ENCODE data around the gene NVL.

- TF ChIP-seq ZNF274 (IDR thresholded peaks at IDR 0.05; ENCODE audit: low read depth, low read length) (no peak), ELF1 (IDR thresholded peaks at IDR 0.05; ENCODE audit: borderline replicate concordance, low read depth) (no peak), POLR2A (IDR thresholded peaks at IDR 0.05; ENCODE audit: borderline replicate concordance, extremely low read depth, insufficient read depth, insufficient read length) (no peak), YY1 (IDR thresholded peaks at IDR 0.05; ENCODE audit: extremely low read depth, insufficient replicate concordance, low read depth, low read length) (no peak), EGR1 (IDR thresholded peaks at IDR 0.05; ENCODE audit: low read depth) (no peak), EZH2 (IDR thresholded peaks at IDR 0.05) (no peak), CTCF (IDR thresholded peaks at IDR 0.05 in 2 of 3, conservative IDR thresholded peaks at IDR 0.05 in 1 of 3; ENCODE audit: borderline replicate concordance in 1 of 3, insufficient read depth in 1 of 3, low read depth in 2 of 3, low read length in 2 of 3) (no peak), SP1 (IDR thresholded peaks at IDR 0.05; ENCODE audit: low read depth) (no peak), ZFX (IDR thresholded peaks at IDR 0.05) (no peak), SRF (IDR thresholded peaks at IDR 0.05; ENCODE audit: low read depth) (no peak), POLR2AphosphoS5 (IDR thresholded peaks at IDR 0.05; ENCODE audit: low read depth, low read length) (no peak), CEBPB (IDR thresholded peaks at IDR 0.05; ENCODE audit: low read depth) (no peak), MAX (IDR thresholded peaks at IDR 0.05) (no peak), SIN3A (IDR thresholded peaks at IDR 0.05; ENCODE audit: low read depth) (no peak)
Observed at GRCh38 chr1:224357626-224358124, 27.7 kb upstream of the NVL start.

Data from HCT116 (cell line).